ENCODE measurements around the gene NUP93.

The NUP93 gene

GRCh38 chr16:56895813-56896212, 165.9 kb downstream of the NUP93 start:
- no peak overlapping the region for H3K27ac ChIP-seq (ENCODE audit: low read depth in 2 of 2, low read length in 2 of 2)
- H3K9ac ChIP-seq (ENCODE audit: low read depth in 1 of 2, low read length in 2 of 2): no peak overlapping the region
- no peaks in the 10 kb centered on the region for H3K27me3 ChIP-seq (ENCODE audit: control insufficient read depth in 2 of 2, insufficient read depth in 2 of 2, low read length in 2 of 2)
- H3K4me3 ChIP-seq (ENCODE audit: low read length in 2 of 2): no peak overlapping the region
- no peaks in the 10 kb centered on the region for H3K36me3 ChIP-seq (ENCODE audit: control insufficient read depth in 2 of 2, insufficient read depth in 2 of 2, low read length in 2 of 2)
- H3K9me3 ChIP-seq (ENCODE audit: control insufficient read depth in 2 of 2, low read length in 2 of 2): no peaks in the 10 kb centered on the region
- no peaks in the 10 kb centered on the region for H3K4me1 ChIP-seq (ENCODE audit: control insufficient read depth in 2 of 2, insufficient read depth in 2 of 2, low read length in 2 of 2)

GRCh38 chr16:56896244-56896643, 166.3 kb downstream of the NUP93 start:
- no peak overlapping the region for H3K4me3 ChIP-seq (ENCODE audit: low read length in 2 of 2)
- no peak overlapping the region for H3K27ac ChIP-seq (ENCODE audit: low read depth in 2 of 2, low read length in 2 of 2)

GRCh38 chr16:56897026-56897799, 167.3 kb downstream of the NUP93 start:
- H3K27ac ChIP-seq (ENCODE audit: low read depth in 2 of 2, low read length in 2 of 2): no peak overlapping the region
- H3K27me3 ChIP-seq (ENCODE audit: control insufficient read depth in 2 of 2, insufficient read depth in 2 of 2, low read length in 2 of 2): no peaks in the 10 kb centered on the region
- H3K4me1 ChIP-seq (ENCODE audit: control insufficient read depth in 2 of 2, insufficient read depth in 2 of 2, low read length in 2 of 2): no peaks in the 10 kb centered on the region
- no peaks in the 10 kb centered on the region for H3K36me3 ChIP-seq (ENCODE audit: control insufficient read depth in 2 of 2, insufficient read depth in 2 of 2, low read length in 2 of 2)
- no peak overlapping the region for H3K9ac ChIP-seq (ENCODE audit: low read depth in 1 of 2, low read length in 2 of 2)
- no peaks in the 10 kb centered on the region for H3K9me3 ChIP-seq (ENCODE audit: control insufficient read depth in 2 of 2, low read length in 2 of 2)
- H3K4me3 ChIP-seq (ENCODE audit: low read length in 2 of 2): no peak overlapping the region

More at GRCh38 chr16:56896244-56896643, 166.3 kb downstream of the NUP93 start:
- no peaks in the 10 kb centered on the region for H3K36me3 ChIP-seq (ENCODE audit: control insufficient read depth in 2 of 2, insufficient read depth in 2 of 2, low read length in 2 of 2)
- H3K27me3 ChIP-seq (ENCODE audit: control insufficient read depth in 2 of 2, insufficient read depth in 2 of 2, low read length in 2 of 2): no peaks in the 10 kb centered on the region
- H3K4me1 ChIP-seq (ENCODE audit: control insufficient read depth in 2 of 2, insufficient read depth in 2 of 2, low read length in 2 of 2): no peaks in the 10 kb centered on the region
- H3K9ac ChIP-seq (ENCODE audit: low read depth in 1 of 2, low read length in 2 of 2): no peak overlapping the region
- no peaks in the 10 kb centered on the region for H3K9me3 ChIP-seq (ENCODE audit: control insufficient read depth in 2 of 2, low read length in 2 of 2)

GRCh38 chr16:56898847-56899246, 168.9 kb downstream of the NUP93 start:
- H3K27me3 ChIP-seq (ENCODE audit: control insufficient read depth in 2 of 2, insufficient read depth in 2 of 2, low read length in 2 of 2): no peaks in the 10 kb centered on the region
- H3K36me3 ChIP-seq (ENCODE audit: control insufficient read depth in 2 of 2, insufficient read depth in 2 of 2, low read length in 2 of 2): no peaks in the 10 kb centered on the region
- H3K27ac ChIP-seq (ENCODE audit: low read depth in 2 of 2, low read length in 2 of 2): no peak overlapping the region
- H3K9ac ChIP-seq (ENCODE audit: low read depth in 1 of 2, low read length in 2 of 2): no peak overlapping the region
- H3K4me1 ChIP-seq (ENCODE audit: control insufficient read depth in 2 of 2, insufficient read depth in 2 of 2, low read length in 2 of 2): no peaks in the 10 kb centered on the region
- H3K4me3 ChIP-seq (ENCODE audit: low read length in 2 of 2): no peak overlapping the region
- no peaks in the 10 kb centered on the region for H3K9me3 ChIP-seq (ENCODE audit: control insufficient read depth in 2 of 2, low read length in 2 of 2)

Measured in mucosa of rectum (tissue), 2 donors.